GM19099 (cell line): ENCODE measurements around the gene OSBP2.

ENCODE experiments used
- POLR2A ChIP-seq: IDR thresholded peaks from 3 replicates; pipeline ENCODE4 v1.6.1; 2011; ENCODE audit warnings: low read depth; ENCODE audit not compliant: insufficient read length; ENCODE audit errors: extremely low read depth

OSBP2 gene, protein sequence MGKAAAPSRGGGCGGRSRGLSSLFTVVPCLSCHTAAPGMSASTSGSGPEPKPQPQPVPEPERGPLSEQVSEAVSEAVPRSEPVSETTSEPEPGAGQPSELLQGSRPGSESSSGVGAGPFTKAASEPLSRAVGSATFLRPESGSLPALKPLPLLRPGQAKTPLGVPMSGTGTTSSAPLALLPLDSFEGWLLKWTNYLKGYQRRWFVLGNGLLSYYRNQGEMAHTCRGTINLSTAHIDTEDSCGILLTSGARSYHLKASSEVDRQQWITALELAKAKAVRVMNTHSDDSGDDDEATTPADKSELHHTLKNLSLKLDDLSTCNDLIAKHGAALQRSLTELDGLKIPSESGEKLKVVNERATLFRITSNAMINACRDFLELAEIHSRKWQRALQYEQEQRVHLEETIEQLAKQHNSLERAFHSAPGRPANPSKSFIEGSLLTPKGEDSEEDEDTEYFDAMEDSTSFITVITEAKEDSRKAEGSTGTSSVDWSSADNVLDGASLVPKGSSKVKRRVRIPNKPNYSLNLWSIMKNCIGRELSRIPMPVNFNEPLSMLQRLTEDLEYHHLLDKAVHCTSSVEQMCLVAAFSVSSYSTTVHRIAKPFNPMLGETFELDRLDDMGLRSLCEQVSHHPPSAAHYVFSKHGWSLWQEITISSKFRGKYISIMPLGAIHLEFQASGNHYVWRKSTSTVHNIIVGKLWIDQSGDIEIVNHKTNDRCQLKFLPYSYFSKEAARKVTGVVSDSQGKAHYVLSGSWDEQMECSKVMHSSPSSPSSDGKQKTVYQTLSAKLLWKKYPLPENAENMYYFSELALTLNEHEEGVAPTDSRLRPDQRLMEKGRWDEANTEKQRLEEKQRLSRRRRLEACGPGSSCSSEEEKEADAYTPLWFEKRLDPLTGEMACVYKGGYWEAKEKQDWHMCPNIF

DNA sequence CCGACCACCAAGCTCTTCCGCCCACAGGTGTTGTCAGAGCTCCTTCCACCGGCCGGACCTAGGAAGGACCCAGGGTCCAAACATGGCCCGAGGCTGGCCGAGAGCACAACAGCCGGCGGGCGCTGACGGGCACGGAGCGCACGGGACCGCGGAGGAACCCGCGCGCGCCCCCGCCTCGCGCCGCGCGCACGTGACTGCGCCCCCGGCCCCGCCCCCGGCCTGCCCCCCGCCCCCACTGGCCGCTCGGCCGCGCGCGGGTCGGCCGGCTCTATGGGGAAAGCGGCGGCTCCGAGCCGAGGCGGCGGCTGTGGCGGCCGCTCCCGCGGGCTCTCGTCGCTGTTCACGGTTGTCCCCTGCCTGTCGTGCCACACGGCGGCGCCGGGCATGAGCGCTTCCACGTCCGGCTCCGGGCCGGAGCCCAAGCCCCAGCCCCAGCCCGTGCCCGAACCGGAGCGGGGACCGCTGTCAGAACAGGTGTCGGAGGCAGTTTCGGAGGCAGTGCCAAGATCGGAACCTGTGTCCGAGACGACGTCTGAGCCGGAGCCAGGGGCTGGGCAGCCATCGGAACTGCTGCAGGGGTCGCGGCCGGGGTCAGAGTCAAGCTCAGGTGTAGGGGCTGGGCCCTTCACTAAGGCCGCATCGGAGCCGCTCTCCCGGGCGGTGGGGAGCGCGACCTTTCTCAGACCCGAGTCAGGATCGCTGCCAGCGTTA is at the start of gene OSBP2:
Gene OSBP2 (plus strand): TSS at position 235 of the 711 bp plus-strand sequence. CDS start 36 bp downstream, at position 271.
- TF ChIP-seq POLR2A: peak; percentile 33

GRCh38 chr22:30646518-30647160 is 48.0 kb upstream of the OSBP2 start:
- no peak for TF ChIP-seq POLR2A

DNA sequence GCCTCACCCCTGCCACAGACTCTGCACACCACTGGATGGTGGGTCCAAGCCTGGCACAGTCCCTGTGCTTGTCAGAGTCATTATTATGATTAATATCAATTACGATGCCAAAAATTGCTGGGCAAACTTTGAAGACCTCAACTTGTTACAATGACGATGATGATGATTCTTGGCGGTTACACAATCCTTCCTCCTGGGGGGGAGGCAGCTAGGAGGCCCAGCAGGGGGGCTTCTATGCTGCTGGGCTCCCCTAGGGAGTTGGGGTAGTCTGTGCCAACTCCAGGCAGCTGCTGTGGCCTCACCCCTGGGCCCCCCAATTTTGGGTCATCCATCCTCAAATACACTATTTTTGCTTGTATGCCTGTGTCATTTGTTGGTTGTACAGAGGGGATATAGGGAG is 47.1 kb upstream of the OSBP2 start:
- TF ChIP-seq POLR2A: no peak

GRCh38 chr22:30648825-30649224 is 45.8 kb upstream of the OSBP2 start:
- TF ChIP-seq POLR2A: no peak

DNA sequence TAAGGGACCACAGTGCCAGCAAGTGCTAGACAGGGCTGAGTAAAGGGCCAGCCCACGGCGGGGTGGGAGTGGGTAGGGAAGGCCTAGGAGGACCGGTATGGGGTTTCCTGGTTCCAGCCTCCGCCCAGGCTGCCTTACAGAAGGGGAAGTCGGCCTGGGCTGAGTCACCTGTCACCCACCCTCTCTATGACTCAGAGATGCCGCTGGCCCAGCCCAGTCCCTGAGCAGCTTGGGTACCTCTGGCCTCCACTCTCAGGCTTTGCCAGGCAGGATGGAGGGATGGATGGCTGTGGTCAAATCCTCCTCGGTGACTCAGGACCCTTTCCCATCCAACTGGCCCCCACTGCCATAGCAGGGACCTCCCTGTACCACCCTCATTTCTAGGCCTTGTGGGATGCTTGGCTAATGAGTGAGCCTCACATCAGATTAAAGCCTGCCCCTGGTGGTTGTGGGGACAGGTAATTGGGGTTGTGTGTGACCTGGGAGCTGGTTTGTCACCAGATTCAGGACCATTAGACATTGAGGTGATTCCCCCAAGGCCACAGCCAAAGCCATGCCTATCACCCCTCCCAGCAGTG is 45.2 kb upstream of the OSBP2 start:
- peak; percentile 22 for TF ChIP-seq POLR2A

DNA sequence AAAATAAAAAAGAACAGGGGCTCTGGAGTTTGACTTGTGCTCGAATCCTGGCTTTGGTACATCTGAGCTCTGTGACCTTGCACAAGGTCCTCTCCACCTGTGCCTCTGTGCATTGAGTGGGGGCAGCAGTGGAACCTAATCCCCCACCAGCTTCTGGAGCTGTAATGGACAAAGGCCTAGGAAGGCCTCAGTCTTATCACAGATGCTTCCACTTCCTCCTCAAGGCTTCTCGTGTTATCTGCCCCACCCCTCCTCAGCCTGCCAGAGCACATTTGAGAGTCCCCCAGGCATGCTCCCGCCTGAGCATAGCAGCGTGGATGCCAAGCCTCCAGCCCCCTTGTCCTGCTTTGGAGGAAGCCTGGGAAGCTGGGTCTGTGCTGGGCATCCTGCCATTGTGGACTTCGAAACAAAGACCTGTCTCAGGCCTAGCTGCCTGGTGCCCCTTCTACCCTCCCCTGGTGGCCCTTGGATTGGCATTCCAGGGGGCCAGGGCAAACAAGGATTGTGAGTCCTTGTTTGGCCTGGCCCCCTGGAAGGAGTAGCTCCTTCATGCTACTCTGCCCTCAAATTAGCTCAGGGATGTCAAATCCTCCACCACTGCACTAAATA is 44.1 kb upstream of the OSBP2 start:
- no peak for TF ChIP-seq POLR2A

DNA sequence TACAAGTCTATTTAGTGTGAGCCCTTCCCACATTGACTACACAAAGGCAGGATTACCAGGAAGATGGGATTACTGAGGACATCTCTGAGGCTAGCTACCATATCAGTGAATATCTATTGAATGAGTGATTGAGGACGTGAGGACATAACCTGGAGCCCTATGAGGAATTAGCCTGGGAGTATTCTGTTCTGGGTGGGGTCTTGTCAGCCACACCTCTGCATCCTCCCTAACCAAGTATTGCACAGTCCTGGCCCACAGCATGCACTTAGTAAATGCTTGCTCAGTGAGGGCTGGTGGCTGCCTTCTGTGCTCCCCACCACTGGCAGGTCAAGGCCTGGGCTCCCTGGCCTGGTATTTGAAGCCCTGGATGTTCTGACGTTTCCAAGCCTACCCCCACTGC is 41.8 kb upstream of the OSBP2 start:
- TF ChIP-seq POLR2A: no peak

- no peak for TF ChIP-seq POLR2A
Measured at GRCh38 chr22:30654361-30654760, 40.3 kb upstream of the OSBP2 start.

- TF ChIP-seq POLR2A: no peak
Measured at GRCh38 chr22:30655532-30655931, 39.1 kb upstream of the OSBP2 start.

- TF ChIP-seq POLR2A: no peak
Measured at GRCh38 chr22:30662040-30662439, 32.6 kb upstream of the OSBP2 start.

- no peak for TF ChIP-seq POLR2A
Measured at GRCh38 chr22:30664798-30665197, 29.9 kb upstream of the OSBP2 start.

DNA sequence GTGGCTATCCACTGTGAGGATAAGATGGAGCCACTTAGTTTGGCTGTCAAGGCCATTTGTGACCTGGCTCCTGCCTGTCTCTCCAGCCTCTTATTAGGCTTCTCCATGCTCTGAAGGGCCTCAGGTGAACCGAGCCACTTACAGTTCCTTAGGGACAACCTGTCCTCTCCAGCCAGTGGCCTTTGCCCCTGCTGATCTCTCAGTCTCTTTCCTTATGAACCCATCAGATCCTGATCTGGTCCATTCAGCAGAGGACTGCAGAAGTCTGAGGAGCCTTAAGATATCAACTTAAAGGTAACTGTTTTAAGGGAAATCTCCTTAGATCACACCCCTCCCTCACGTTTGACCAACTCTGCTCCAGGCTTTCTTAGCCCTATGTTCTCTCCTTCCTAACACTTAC is 29.4 kb upstream of the OSBP2 start:
- no peak for TF ChIP-seq POLR2A

DNA sequence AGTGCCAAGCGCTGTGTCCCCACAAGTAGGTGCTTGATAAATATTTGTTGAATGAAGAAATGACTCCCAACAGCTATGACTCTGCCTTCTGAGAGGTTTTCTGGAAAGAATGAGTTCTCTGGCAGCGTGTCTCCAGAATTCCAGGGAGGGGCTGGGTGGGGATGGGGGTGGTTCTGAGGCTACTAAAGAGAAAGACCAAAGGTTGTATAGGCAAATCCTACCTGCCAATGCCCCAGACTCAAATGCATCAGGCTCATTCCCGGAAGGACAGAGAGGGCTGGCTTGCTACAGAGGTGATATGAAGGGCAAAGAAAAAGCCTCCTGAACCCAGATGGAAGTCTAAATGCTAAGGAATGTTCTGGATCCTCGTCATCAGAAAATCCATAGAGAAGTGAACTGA is 28.9 kb upstream of the OSBP2 start:
- TF ChIP-seq POLR2A: no peak

DNA sequence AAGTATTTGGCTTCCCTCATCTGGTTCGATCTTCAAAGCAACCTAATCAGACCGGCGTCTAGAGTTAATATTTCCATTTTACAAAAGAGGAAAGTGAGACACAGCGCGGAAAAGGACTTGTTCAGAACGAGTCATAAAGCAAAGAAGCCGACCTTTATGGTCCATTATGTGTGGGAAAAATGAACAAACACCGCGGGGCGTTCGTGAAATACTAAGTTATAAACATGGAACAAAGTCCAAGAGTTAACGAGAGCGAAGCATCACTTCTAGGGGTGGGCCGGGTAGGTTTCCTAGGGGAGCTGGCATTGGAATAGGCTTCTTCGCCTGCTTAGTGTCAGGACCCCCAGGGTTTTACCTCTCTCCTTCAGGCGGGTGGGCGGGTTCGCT is 27.6 kb upstream of the OSBP2 start:
- no peak for TF ChIP-seq POLR2A
